ENCODE results near the gene LAPTM5. TPM values are rescaled to one million over a fixed set of nuclear protein-coding genes. Genes with fewer than 3 reads are reported as not detected.
"Not testable (repeated sequence)": the region's sequence is repeated elsewhere in the genome, so short reads cannot be mapped to it uniquely, and the experiment has no call there.

Gene LAPTM5
- total RNA-seq, 1 donor = 352 TPM

DNA sequence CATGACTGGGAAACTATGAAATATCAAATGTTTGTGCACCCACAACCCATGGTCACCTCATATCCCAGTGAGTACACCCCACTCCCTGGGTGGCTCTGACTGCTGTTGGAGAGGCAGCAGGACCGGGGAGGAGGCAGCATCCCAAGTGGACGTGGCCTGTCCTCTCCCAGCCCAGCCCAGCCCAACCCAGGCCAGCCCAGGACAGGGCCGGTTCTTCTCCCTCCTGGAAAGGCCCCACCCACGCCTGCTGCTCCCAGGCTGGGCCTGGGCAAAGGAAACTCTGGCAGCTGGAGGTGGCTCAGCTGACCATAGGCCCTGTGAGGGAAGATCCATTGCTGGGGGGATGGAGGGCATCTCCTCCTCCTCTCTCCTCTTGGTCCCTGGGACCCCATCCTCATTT is 53.3 kb downstream of the LAPTM5 start:
- DNase-seq (ENCODE audit: low read depth in 2 of 3, low spot score in 2 of 3) = no peak

DNA sequence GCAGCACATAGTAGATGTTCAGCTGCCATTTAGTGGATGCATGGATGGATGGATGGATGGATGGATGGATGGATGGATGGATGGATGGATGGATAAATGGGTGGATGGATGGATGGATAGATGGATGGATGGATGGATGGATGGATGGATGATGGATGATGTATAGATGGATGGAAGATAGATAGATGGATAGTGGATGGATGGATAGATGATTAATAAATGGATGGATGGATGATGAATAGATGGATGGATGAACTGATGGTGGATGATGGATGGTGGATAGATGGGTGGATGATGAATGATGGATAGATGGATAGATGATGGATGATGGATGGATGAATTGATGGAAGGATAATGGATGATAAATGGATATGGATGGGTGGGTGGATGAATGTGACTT is 54.8 kb downstream of the LAPTM5 start:
- DNase-seq (ENCODE audit: low read depth in 2 of 3, low spot score in 2 of 3) = no peak

DNA sequence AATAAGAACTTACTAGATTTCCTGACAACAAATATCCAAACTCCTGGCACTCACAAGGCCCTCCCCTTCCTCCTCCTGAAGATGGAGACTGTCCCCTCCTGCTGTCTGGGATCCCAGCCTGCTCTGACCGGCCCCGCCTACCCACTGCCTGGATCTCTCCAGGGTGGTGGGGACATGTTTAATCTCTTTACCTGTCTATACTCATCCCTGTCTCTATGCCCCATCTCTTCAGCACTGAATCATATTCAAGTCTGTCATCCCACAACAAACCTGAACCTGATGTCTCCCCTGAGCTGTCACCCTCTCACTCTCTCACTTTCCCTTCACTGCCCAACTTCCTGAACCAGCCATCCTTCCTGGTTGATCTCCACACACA is 56.3 kb downstream of the LAPTM5 start:
- no peak for DNase-seq (ENCODE audit: low read depth in 2 of 3, low spot score in 2 of 3)

DNA sequence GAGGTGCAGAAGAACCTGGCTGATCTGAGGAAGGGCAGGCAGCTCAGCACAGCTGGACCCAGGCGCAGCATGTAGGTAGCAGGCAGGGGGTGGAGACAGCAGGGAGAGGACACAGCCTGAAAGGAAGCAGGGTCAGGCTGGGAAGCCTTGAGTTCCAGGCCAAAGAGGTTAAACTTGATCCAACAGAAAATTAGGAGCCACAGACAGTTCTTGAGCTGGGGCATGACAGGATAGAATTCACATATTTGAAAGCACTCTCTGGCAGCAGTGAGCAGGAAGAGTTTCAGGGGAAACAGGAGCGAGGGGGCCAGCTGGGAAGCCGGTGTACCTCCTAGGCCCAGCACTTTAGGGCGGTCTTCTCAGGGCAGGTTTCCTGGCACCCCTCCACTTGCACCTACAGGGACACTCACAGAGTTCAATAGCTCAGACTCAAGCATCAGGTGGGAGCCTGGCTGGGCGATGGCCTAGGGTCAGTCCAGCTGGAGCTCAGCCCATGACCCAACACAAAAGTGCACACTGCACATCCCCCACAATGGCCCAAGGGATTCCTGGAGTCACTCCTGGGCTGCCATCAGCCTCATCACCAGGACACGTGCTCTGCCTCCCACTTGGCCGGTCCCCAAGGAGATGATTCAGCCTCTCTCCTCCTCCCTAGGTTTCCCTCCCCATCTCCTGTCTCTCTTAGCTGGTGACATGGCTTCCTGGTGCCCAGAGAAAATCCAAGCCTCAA is 56.9 kb downstream of the LAPTM5 start:
- no peak for DNase-seq (ENCODE audit: low read depth in 2 of 3, low spot score in 2 of 3)

GRCh38 chr1:30699762-30700161 is 57.8 kb downstream of the LAPTM5 start:
- DNase-seq (ENCODE audit: low read depth in 2 of 3, low spot score in 2 of 3) = no peak

DNA sequence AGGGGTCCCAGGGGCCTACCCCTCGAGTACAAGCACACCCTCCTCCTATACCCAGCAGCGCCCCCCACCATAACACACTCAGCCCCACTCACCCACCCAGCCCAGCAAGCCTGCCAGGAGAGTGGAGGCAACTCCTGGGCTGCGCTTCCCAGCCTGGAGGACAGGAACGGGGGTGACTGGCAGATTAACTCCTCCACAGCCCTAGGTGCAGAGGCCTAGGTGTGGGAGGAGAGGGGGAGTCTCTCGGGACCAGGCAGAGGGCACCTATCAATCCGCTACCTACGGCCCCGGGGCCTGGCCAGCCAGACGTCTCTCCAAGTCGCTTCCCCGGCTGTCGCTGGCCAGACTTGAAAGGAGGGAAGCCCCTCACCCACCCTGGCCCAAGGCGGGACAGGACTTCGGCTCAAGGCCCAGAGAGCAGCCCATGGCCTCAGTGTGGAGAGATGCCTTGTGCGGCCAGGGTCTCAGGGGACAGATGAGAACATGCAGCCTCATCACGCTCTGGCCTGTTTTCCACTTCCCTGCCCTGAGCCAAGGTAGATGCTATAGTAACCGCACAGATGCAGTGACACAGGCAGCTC is 59.1 kb downstream of the LAPTM5 start:
- DNase-seq (ENCODE audit: low read depth in 2 of 3, low spot score in 2 of 3) = no peak

DNA sequence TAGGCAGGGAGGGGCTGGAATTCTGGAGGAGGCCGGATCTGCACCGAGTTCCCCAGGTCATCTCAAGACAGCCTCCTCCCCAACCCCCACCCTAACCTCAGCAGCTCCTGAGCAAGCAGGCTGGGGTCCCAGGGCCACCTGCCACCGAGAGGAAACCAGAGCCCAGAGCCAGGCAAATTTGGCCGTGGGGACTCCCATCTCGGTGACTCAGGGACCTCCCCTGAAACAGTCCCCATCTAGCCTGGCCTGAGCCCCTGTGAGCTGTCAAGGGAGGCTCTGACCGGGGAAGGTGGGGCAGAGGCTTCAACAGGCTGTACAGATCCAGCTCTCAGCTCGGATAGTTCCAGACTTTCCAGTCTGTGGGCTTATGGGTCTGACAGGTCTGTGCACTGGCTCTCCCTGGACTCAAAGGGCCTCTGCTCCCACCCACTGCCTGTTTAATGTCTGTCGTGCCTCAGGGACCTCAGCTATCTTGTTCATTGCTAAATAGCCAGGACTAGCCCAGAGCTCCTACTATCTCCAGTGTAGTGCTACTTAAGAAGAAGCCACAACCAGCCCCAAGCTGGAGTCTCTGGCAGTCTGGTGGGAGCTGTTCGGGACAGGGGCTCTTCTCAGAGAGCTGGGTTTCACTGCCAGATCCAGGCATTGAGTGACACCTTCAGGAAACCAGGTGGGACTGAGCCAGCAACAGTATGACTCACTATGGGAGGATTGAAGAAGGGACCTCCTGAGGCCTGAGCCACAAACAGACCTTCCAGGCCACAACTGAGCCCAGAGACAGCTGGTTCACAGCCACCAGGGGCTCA is 59.8 kb downstream of the LAPTM5 start:
- no peak for DNase-seq (ENCODE audit: low read depth in 2 of 3, low spot score in 2 of 3)

DNA sequence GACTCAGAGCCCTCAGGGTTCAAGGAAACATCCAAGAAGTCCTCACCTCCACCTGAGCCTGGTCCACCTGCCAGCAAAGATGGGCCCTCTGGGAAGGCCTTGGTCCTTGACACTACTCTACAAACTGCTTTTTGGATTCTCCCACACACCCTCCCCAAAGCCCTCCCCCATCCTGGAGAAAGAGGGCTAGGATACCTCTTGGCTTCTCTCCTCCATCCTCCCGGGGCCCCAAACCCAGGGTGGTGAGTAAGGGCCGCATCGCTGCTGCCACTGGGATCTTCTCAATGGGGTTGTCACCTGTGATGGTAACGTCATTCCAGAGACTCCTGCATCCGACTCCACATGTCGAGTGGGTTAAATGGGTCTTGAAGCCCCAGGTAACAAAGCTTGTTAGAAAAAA is 60.7 kb downstream of the LAPTM5 start:
- DNase-seq (ENCODE audit: low read depth in 2 of 3, low spot score in 2 of 3) = no peak

DNA sequence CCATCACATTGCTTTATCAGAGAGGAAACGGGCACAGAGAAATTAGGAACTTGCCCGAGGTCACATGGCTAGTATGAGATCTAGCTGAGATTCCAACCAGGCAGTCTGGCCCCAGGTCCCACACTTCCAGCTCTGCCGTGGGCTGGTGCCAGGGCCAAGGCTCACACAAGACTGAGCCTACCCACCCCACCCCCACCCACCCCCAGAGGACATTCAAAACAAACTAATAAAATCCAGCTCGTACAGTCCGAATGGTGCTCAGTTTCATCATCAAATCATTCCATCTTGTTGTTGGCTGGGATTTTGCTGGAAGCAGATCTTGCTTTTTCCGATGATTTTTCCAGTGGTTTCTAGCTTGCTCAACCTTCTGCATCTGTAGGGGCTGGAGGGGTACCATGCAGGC is 62.1 kb downstream of the LAPTM5 start:
- DNase-seq (ENCODE audit: low read depth in 2 of 3, low spot score in 2 of 3) = no peak

DNA sequence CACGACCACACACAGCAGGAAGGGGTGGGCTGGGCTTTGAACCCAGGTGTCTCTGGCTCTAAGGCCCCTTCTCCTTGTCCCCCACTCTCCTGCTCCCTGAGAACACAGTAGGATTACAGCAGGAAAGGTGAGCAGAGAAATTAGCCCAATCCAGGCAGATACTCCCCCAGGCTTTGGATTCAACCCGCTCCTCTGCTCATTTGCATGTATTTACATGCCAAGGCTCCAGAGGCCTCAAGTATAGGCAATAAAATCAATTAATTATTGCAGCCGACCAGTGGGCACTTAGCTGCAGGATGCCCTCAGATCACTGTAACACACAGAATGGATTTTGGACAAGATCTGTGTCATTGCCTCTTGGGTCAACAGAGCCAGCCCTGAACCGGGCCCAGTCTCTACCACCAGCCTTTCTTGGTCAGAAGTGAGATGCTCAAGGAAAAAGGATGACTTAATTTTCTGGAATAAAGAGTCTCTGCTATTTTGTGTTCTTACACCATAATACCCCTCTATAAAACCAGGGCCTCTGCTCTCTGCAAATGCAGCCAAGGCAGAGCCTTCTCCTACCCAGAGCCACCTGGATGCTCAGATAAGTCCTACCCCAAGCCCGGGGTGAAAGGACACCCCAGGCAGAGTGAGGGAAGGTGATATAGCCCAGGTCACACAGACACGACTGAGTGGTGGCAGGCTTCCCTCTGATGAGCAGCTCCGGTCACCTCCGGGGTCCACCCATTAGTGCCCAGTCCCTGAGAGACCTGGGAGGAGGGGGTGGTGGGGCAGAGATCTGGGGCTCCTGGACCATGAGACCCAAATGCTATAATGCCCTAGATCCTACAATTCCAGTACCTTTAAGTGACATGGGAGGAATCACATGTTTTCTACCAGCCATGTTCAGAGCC is 63.0 kb downstream of the LAPTM5 start:
- DNase-seq (ENCODE audit: low read depth in 2 of 3, low spot score in 2 of 3) = no peak

DNA sequence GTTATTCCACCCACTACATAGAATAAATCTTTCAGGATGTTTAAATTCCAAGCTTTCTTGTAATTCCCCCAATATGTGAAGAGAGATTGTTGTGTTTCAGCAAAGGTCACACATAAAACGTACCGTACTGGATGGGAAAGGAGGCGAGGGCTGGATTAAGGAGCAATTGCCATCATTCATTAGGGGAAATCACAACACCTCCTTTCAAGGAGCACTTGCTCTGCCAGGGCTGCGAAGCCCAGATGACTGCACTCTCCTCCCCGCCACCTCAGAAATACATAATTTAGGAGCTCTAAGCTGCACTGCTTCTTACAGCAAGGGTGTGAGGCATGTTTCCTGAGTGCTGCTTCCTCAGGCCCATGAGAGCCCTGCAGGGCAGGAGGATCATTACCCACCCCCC is 63.8 kb downstream of the LAPTM5 start:
- no peak for DNase-seq (ENCODE audit: low read depth in 2 of 3, low spot score in 2 of 3)

- DNase-seq (ENCODE audit: low read depth in 2 of 3, low spot score in 2 of 3) = no peak
Measured at GRCh38 chr1:30693366-30693765, 64.2 kb downstream of the LAPTM5 start.

GRCh38 chr1:30692948-30693301 is 64.6 kb downstream of the LAPTM5 start:
- DNase-seq (ENCODE audit: low read depth in 2 of 3, low spot score in 2 of 3) = no peak

DNA sequence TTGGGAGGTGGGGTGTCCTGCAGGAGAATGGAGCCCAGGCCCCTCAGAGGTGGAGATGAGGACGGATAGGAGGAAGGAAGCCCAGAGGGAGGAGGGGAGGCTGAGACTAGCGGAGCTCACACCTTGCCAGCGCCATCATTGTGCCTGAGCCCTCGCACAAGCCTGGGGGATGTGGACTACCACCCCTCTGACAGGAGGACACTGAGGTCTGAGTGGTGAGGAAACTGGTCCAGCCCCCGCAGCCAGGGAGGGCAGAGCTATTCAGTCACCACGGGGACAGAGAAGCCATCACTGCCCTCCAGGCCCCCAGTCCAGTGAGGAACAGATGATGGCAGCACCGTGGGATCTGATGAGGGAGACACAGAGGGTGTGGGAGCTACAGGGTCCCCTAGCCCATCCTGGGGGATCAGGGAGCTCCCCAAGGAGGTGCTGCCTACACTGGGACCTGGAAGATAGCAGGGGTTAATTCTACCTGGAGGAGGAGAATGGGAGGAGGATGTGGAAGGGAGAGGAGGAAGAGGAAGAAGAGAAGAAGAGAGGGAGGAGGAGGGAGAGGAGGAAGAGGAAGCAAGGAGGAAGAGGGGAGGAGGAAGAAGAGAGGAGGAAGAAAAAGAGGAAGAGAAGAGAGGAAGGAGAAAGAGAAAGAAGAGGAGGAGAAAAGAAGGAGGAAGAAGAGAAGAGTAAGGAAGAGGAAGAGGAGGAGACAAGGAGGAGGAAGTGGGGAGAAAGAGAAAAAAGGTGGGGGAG is 65.2 kb downstream of the LAPTM5 start:
- DNase-seq (ENCODE audit: low read depth in 2 of 3, low spot score in 2 of 3) = no peak

DNA sequence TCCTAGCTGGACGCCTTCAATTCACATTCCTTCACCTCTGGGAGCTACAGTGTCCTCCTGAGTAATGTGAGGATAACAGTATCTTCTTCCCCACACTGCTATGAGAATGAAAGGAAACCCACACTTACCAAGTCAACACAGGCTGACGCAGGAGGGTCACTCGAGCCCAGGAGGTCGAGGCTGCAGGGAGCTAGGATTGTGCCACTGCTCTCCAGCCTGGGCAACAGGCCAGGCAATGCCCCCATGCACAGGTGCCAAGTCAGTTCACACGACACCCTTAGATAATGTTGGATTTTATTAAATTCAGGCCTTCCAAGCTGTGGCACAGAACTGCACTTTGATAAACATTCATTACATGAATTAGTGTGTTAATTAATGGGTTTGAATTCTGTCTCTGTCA is 66.1 kb downstream of the LAPTM5 start:
- no peak for DNase-seq (ENCODE audit: low read depth in 2 of 3, low spot score in 2 of 3)

DNA sequence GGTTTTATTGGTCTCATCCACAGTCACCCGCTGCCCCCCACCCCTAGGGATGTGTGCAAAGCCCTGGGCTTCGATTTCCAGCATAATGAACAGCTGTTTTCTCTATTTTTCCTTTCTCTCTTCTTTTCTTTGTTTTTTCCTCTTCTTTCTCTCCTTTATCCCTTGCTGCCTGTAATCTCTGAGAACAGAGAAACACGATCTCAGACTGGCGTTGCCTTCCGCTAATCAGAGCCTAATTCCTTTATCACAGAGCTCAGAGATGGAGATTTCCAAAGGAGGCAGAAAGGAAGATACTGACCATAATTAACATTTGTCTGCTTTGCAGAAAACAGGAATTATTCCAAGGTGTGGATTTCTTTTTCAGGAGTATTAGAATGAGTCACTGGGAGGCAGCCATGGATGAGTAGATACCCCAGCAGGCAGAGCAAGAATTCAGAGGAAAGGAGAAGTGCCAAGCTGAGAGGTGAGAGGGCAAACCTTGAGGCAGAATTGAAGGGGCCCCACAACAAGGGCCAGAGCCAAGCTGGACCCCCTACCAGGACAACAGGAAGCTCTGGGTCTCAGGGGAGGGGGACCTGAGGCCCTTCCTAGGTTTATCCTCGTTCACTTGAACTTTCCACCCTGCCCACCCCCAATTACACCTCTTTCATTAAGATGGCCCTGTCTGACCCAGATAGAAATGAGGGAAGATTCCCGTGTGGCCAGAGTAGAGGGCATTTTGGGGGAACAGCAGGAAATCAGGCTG is 67.5 kb downstream of the LAPTM5 start:
- DNase-seq (ENCODE audit: low read depth in 2 of 3, low spot score in 2 of 3) = no peak

GRCh38 chr1:30688920-30689794 is 68.4 kb downstream of the LAPTM5 start:
- no peak for DNase-seq (ENCODE audit: low read depth in 2 of 3, low spot score in 2 of 3)

DNA sequence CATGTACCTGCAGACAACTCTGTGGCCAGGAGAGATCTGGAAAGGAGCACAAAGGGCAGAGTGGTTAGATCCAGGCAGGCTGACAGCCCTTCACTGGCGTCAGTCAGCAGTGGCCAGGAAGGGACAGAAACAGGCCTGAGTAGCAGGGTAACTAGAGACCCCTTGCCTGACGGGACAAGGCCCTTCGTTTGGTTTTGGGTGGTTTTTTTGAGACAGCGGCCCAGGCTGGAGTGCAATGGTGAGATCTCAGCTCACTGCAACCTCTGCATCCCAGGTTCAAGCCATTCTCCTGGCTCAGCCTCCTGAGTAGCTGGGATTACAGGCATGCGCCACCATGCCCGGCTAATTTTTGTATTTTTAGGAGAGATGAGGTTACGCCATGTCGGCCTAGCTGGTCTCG is 69.1 kb downstream of the LAPTM5 start:
- not testable (repeated sequence) for DNase-seq (ENCODE audit: low read depth in 2 of 3, low spot score in 2 of 3)

- DNase-seq (ENCODE audit: low read depth in 2 of 3, low spot score in 2 of 3) = no peak
Measured at GRCh38 chr1:30687886-30688285, 69.7 kb downstream of the LAPTM5 start.
